ENCODE results near the gene RERE.

- TF ChIP-seq CTCF (IDR thresholded peaks at IDR 0.05) (no peak), POLR2A (IDR thresholded peaks at IDR 0.05) (no peak), EP300 (IDR thresholded peaks at IDR 0.05) (peak; percentile 88 to 94)
Measured at GRCh38 chr1:8343464-8344001, 473.9 kb downstream of the RERE start.
